GM10248 (cell line): ENCODE measurements around the gene SLC7A1.

ENCODE experiments used
- CTCF ChIA-PET: fragments of 300-600 bp; sonication (Branson Sonifier 250); formaldehyde crosslinking; extraction: SDS; loops from one replicate; lab custom pipeline; 2021; ENCODE audit warnings: antibody characterized with exemption; lab: Yijun Ruan, JAX
- POLR2A ChIA-PET: fragments of 350-650 bp; sonication (Branson Sonifier 250); formaldehyde crosslinking; extraction: SDS; loops from one replicate; lab custom pipeline; 2020; ENCODE audit warnings: antibody characterized with exemption; lab: Yijun Ruan, JAX
- DNase-seq: peaks from one replicate; pipeline ENCODE4 v3.0.0; 2012; ENCODE audit errors: extremely low spot score
- TF ChIP-seq, protein P1 (sequence below): IDR thresholded peaks from 2 replicates; pipeline ENCODE4 v1.5.1; 2012; ENCODE audit warnings: mild to moderate bottlenecking, low read depth; ENCODE audit errors: extremely low read depth, missing control alignments, control extremely low read depth

SLC7A1 gene

DNA sequence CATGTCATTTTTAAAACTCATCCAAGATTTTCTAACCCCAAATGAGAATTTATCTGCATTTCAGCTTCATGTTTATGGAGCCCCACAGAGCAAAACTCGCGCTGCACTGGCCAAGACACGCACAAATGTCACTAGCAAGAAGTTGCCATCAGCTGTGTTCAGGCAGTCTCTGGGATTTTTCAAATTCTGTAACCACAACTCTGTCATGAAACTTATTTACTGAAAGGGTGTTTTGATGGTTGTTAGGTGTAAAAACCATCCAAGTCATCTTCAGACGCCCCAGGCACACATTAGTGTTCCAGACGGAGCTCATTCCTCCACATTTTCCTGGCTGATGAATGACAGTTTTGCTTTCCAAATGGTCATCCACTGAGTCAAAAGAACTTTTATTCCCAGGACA, 63.4 kb downstream of the SLC7A1 start:
- TF ChIP-seq, protein P1, sequence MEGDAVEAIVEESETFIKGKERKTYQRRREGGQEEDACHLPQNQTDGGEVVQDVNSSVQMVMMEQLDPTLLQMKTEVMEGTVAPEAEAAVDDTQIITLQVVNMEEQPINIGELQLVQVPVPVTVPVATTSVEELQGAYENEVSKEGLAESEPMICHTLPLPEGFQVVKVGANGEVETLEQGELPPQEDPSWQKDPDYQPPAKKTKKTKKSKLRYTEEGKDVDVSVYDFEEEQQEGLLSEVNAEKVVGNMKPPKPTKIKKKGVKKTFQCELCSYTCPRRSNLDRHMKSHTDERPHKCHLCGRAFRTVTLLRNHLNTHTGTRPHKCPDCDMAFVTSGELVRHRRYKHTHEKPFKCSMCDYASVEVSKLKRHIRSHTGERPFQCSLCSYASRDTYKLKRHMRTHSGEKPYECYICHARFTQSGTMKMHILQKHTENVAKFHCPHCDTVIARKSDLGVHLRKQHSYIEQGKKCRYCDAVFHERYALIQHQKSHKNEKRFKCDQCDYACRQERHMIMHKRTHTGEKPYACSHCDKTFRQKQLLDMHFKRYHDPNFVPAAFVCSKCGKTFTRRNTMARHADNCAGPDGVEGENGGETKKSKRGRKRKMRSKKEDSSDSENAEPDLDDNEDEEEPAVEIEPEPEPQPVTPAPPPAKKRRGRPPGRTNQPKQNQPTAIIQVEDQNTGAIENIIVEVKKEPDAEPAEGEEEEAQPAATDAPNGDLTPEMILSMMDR, result no peak
- no peak for DNase-seq
- ChIA-PET CTCF (interaction anchor here (1.6 to 2.3 kb wide), 2 partner anchors 13 to 24 kb away, joined by 4 to 13 read pairs; no protein-coding TSS in a partner anchor), POLR2A (no interaction called here)

DNA sequence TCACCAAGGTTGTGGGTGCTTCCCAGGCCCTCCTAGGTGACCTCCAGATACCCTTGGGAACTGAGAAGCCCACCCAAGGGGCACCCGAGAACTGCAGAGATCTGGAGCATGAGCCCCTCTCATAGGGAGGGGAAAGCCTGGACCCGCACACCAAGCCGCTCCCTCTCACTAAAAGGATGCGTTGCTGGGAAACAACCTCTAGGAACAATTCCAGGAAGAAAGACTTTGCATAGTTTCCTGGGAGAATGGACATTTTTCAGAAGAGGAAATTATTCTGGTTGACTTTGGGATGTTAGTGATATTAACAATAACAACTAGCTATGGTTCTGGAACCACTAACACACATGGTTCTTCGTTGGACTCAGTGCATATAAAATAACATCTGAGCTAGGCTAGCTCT, 64.6 kb downstream of the SLC7A1 start:
- ChIA-PET POLR2A (no interaction called here), CTCF (interaction anchor here (1.6 to 2.3 kb wide), 2 partner anchors 12 to 22 kb away, joined by 4 to 13 read pairs; no protein-coding TSS in a partner anchor)
- no peak for DNase-seq
- TF ChIP-seq, protein P1, result no peak

DNA sequence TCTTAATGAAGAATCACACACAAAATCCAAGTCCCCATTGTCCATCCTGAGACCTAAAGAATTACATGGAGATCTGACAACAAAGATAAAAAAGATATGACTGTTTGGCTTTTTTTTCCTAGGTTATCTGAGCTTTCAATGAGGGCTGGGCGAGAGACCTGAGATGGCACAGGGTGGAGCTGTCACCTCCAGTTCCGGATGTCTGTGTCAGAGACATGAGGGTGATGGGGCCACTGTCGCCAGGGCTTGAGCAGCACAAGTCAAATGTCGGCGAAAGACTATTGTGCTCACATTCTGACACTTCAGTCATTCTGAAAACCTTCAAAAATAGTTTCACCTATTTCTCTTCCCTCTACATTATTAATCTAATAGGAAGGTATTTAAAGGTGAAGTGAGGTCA, 65.7 kb downstream of the SLC7A1 start:
- TF ChIP-seq, protein P1, result no peak
- ChIA-PET CTCF (interaction anchor here (0.9 kb wide), 1 partner anchor 583 kb away, joined by 3 read pairs; no protein-coding TSS in a partner anchor), POLR2A (no interaction called here)
- no peak for DNase-seq

DNA sequence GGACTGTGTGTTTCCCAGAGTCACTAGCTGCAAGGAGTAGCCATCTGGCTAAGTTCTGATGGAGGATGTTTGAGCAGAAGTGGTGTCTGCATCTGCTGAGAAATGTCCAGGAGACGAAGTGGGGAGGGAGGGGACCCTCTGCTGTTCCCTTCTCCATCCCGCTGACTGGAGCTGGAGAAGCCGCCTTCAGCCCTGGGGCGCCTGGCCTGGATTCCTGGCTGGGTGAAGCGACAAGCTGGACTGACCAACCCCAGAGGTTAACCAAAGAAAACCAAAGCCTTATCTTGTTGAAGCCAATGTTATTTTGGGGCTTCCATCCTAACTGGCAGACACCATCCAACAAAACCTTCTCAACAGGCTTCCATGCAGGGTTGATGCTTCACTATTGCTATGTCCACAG, 67.6 kb downstream of the SLC7A1 start:
- TF ChIP-seq, protein P1, result no peak
- ChIA-PET POLR2A (no interaction called here), CTCF (interaction anchor here (7.9 kb wide), 1 partner anchor 19 kb away, joined by 36 read pairs; no protein-coding TSS in a partner anchor)
- no peak for DNase-seq

DNA sequence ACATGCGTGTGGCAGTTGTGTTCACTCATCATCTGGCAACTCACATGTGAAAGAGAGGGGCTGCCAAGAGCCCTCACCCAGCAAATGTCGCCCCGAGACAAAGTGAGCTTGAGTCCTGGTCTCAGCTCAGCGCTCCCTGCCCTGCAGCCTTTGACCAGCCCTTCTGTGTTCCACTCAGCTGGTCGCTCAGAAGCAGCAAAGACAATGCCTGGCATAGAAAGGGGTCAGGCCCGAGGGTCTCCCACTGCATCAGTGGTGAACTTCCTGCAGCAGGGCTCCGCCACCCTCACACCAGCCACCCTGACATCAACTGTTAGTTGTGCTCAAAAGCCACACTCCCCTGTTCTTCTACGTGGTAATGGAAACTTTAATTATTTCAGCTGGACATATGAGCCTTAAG, 68.0 kb downstream of the SLC7A1 start:
- POLR2A ChIA-PET, result no interaction called here
- TF ChIP-seq, protein P1, result no peak

DNA sequence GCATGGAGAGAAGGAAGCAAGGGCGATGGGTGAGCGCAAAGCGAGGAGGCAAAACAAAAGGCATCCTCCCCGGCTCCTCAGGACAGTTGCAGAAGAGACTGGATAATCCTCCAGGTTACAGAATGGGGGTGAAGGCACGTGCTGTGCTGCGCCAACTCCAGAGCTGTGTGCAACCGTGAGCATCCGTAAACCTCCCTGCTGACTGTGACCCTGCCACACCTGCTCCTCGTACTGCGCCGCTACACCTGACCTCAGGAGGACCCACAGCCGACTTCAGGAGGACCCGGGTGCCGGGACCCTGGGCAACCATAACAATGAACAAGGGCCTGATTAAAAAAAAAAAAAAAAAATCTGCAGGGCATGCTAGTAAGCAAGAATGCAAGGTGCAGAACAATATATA, 68.7 kb downstream of the SLC7A1 start:
- TF ChIP-seq, protein P1, result no peak
- no peak for DNase-seq
- CTCF ChIA-PET, result interaction anchor here (1.4 to 7.9 kb wide), 3 partner anchors 11 to 18 kb away, joined by 3 to 36 read pairs (median 4); no protein-coding TSS in a partner anchor
- POLR2A ChIA-PET, result no interaction called here

More for the DNA sequence above, 68.0 kb downstream of the SLC7A1 start:
- DNase-seq, result no peak
- CTCF ChIA-PET, result interaction anchor here (1.4 to 7.9 kb wide), 2 partner anchors 10 to 19 kb away, joined by 4 to 36 read pairs; no protein-coding TSS in a partner anchor

DNA sequence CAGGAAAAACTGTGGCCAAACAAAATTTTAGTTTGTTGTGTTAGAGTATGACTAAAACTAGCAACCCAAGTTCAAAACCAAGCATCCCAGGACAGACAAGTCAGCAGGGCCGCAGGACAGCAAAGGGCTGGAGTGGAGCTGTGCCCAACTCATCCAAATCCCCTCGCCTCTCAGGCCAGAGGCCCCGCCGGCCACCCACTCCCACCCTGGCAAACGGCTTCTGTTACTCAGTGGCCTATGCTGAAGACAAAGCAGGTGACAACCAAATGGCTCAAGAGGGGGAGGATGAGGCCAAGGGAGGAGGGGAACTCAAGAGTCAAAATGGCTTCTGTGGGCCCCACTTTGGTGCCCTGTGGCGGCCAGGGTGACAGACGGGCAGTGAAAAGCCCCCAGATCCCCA, 69.7 kb downstream of the SLC7A1 start:
- TF ChIP-seq, protein P1, result no peak
- no peak for DNase-seq
- ChIA-PET POLR2A (no interaction called here), CTCF (interaction anchor here (0.9 to 7.9 kb wide), 3 partner anchors 9 to 17 kb away, joined by 3 to 36 read pairs (median 3); no protein-coding TSS in a partner anchor)
